Retinal pigment epithelial cell (primary cell): Measurements from ENCODE around the gene PDE12.
A peak's percentile ranks its signal among the peaks of the same experiment; 100 is the strongest.

Source experiments
- DNase-seq: peaks from one replicate; pipeline ENCODE4 v3.0.0-alpha.2; 2010; ENCODE audit warnings: low read depth
- H3K4me3 ChIP-seq: 2 replicates; pipeline ENCODE4 v1.5.1; 2011; ENCODE audit warnings: mild to moderate bottlenecking, low read length, control low read depth, moderate library complexity
- CTCF ChIP-seq: conservative IDR thresholded peaks from 2 replicates; pipeline ENCODE4 v1.5.1; 2011; ENCODE audit warnings: low read depth, low read length, control low read depth, inconsistent platforms

PDE12 gene

GRCh38 chr3:57587905-57588304 is 31.8 kb downstream of the PDE12 start:
- H3K4me3 ChIP-seq, result no peak overlapping the region
- DNase-seq, result no peak
- no peak for TF ChIP-seq CTCF

GRCh38 chr3:57592306-57592705 is 36.2 kb downstream of the PDE12 start:
- no peak for TF ChIP-seq CTCF
- DNase-seq, result no peak
- no peak overlapping the region for H3K4me3 ChIP-seq

GRCh38 chr3:57594144-57594543 is 38.1 kb downstream of the PDE12 start:
- H3K4me3 ChIP-seq, result peak overlapping the region; percentile 100
- no peak for TF ChIP-seq CTCF
- DNase-seq, result no peak

GRCh38 chr3:57594576-57594975 is 38.5 kb downstream of the PDE12 start:
- no peak for TF ChIP-seq CTCF
- peak overlapping the region; percentile 100 for H3K4me3 ChIP-seq
- no peak for DNase-seq

- peak; percentile 77 for DNase-seq
- TF ChIP-seq CTCF, result no peak
- peak overlapping the region; percentile 100 for H3K4me3 ChIP-seq
Measured at GRCh38 chr3:57596495-57597126, 40.5 kb downstream of the PDE12 start.

GRCh38 chr3:57597127-57597923 is 41.3 kb downstream of the PDE12 start, which contains the start of gene ARF4:
TSS of gene ARF4 (minus strand) at chr3:57597344. CDS start at chr3:57597140, 204 bp downstream.
- peak within 1 kb of the TSS; percentile 100 for H3K4me3 ChIP-seq
- TF ChIP-seq CTCF, result peak; percentile 18
- peak; percentile 98 for DNase-seq

GRCh38 chr3:57598765-57599360 is 42.8 kb downstream of the PDE12 start:
- TF ChIP-seq CTCF, result no peak
- no peak for DNase-seq

More at GRCh38 chr3:57598765-57599360, 42.8 kb downstream of the PDE12 start:
- peak overlapping the region; percentile 60 for H3K4me3 ChIP-seq
